Mucosa of descending colon (tissue), 3 donors: ENCODE data around the gene FLT3. TPM values are rescaled to one million over a fixed set of nuclear protein-coding genes. Genes with fewer than 3 reads are reported as not detected.
"Not testable (repeated sequence)": the region's sequence is repeated elsewhere in the genome, so short reads cannot be mapped to it uniquely, and the experiment has no call there.

Experiments used
- ATAC-seq: fragments of 200-7000 bp; cut with Tn5 transposase; one replicate; pipeline ENCODE4 v1.9.1; 2020; ENCODE audit warnings: mild to moderate bottlenecking, moderate library complexity
- DNase-seq, 3 donors: peaks; one replicate each; pipeline ENCODE4 v3.0.0-alpha.2; 2020
- H3K36me3 ChIP-seq: fragments of 200-600 bp; one replicate; pipeline ENCODE4 v1.8.0; 2021; ENCODE audit warnings: low read depth, mild to moderate bottlenecking
- H3K4me1 ChIP-seq: fragments of 200-600 bp; one replicate; pipeline ENCODE4 v1.8.0; 2021; ENCODE audit warnings: low read depth, mild to moderate bottlenecking
- H3K4me3 ChIP-seq: fragments of 200-600 bp; one replicate; pipeline ENCODE4 v1.8.0; 2021; ENCODE audit warnings: mild to moderate bottlenecking
- H3K9me3 ChIP-seq: fragments of 200-600 bp; one replicate; pipeline ENCODE4 v1.8.0; 2021; ENCODE audit warnings: mild to moderate bottlenecking
- intact Hi-C, 2 donors: fragments of 100-400 bp; cut with DNase I in 1 of 2; cut with micrococcal nuclease in 1 of 2; formaldehyde crosslinking; loops; one replicate each; pipeline versions ENCODE4 v1.11.0 to v1.11.1; 2022; cut with DNase I, micrococcal nuclease
- total RNA-seq, 3 donors: library from RNA; stranded (reverse); fragmentation: NEBNext Ultra II Directional in 2 of 3; extraction: Animal tissue kit (Norgen Biotek cat#: 25700) in 2 of 3; gene quantifications; one replicate each; pipeline versions ENCODE4 v1.2.1 to v1.2.4, GENCODE V29; 2021 to 2023
- TF ChIP-seq, protein P1 (sequence below): fragments of 200-600 bp; IDR thresholded peaks from one replicate; pipeline ENCODE4 v1.8.0; 2022; ENCODE audit warnings: antibody characterized with exemption, mild to moderate bottlenecking
- donor health status: DM: no; HTN: no; CAD: no; lungs with moderate emphysema.
- donor health status: DM: no; HTN: no; CAD: no.
- donor health status: DM: no; HTN: yes; CAD: no.

FLT3 gene
- total RNA-seq, 3 donors from 2014 or later = 0.09 to 0.51 (median 0.41) TPM

DNA sequence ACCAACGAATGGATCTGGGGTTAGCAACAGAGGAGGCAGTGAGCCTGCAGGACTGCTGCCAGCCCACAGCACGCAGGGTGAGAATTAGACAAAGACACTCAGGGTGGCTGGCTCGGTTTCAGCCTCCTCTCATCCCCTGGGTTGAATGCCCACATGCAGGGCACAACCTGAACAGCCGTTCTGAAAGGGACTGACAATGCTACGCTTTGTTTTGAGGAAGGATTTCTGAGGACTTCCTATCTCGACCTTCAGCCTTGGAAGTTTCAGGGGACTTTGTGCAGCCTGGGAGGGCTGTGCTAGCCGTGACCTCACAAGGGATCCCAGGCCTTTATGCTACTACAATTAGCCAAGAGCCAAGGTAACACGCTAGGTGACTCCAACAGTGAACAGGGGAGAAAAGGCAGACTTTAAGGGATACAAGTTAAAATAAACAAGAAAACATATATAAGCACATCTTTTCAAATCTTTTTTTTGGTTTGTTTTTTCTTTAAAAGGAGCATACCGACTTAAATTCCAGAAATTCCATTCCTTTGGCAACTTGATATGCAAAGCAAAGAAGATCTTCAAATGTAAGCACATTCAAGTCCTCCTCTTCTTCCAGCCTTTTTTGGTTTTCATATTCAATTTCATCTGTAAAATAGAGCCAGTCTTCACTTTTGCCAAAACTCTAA lies 77.4 kb downstream of the FLT3 start:
- Histone ChIP-seq H3K9me3 (no peaks in the 10 kb centered on the region), H3K4me3 (no peak overlapping the region), H3K4me1 (no peaks in the 10 kb centered on the region), H3K36me3 (no peaks in the 10 kb centered on the region)
- no peak for ATAC-seq
- intact Hi-C loops = no loop called here
- no peak for DNase-seq
- TF ChIP-seq, protein P1, sequence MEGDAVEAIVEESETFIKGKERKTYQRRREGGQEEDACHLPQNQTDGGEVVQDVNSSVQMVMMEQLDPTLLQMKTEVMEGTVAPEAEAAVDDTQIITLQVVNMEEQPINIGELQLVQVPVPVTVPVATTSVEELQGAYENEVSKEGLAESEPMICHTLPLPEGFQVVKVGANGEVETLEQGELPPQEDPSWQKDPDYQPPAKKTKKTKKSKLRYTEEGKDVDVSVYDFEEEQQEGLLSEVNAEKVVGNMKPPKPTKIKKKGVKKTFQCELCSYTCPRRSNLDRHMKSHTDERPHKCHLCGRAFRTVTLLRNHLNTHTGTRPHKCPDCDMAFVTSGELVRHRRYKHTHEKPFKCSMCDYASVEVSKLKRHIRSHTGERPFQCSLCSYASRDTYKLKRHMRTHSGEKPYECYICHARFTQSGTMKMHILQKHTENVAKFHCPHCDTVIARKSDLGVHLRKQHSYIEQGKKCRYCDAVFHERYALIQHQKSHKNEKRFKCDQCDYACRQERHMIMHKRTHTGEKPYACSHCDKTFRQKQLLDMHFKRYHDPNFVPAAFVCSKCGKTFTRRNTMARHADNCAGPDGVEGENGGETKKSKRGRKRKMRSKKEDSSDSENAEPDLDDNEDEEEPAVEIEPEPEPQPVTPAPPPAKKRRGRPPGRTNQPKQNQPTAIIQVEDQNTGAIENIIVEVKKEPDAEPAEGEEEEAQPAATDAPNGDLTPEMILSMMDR = no peak

DNA sequence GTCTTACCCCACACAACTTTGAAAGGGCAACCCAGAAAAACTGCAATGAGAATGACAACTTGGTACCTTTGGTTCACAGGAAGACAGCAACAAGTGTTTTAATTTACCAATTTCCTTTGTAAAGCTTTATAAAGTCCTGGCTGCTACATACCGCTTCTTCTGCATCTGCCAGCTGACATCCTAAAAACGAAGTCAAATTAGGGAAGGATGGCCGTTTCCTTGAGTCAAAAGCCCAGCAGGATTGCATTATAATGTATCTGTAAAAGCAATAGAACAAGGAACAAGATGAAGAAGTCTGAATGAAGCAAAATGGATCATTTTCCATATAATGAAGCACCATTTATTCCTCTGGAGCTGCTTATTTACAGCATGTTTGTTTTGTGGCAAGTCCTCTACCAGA lies 86.1 kb downstream of the FLT3 start:
- intact Hi-C loops = no loop called here
- ATAC-seq (no peak), DNase-seq (no peak)
- Histone ChIP-seq H3K4me1 (no peaks in the 10 kb centered on the region), H3K9me3 (no peaks in the 10 kb centered on the region), H3K4me3 (no peak overlapping the region), H3K36me3 (no peaks in the 10 kb centered on the region)
- TF ChIP-seq, protein P1 = no peak

DNA sequence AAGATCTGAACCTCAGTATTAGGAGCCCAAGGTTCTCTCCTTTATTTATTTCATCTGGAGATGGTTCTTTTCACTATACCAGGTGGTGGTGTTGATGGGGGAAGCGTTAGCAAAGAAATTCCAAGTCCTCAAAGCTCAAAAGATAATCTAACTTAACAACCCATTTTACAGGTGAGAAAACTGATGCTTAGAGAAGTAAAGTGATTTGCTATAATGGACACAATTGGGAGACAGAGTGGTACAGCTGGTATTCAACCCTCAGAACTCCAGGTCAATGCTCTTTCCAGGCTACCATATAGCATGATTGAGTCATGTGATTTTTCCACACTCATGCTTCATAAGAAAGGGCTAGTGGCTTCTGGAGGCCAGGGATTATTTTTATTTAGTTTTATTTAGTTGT lies 86.9 kb downstream of the FLT3 start:
- TF ChIP-seq, protein P1 = no peak
- ATAC-seq (no peak), DNase-seq (no peak)
- Histone ChIP-seq H3K4me1 (no peaks in the 10 kb centered on the region), H3K4me3 (no peak overlapping the region), H3K36me3 (no peaks in the 10 kb centered on the region), H3K9me3 (no peaks in the 10 kb centered on the region)
- intact Hi-C loops = no loop called here

DNA sequence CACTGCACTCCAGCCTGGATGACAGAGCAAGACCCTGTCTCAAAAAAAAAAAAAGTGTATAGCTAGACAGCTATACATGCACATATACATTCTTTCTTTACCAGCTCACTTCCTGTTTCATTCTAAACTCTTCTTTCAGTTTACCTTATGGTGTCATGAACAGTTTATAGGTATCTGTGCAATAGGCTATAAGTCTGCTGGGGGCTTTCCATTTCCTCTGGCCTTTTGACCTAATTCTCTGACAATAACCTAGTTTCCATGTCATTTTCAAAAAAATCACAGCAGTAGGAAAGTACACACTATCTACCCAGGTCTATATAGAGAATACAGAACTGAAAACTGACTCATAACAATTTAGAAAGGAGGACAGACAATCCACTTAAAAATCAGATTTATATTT lies 87.5 kb downstream of the FLT3 start:
- ATAC-seq (peak; percentile 10), DNase-seq (no peak)
- Histone ChIP-seq H3K36me3 (no peaks in the 10 kb centered on the region), H3K9me3 (no peaks in the 10 kb centered on the region), H3K4me1 (no peaks in the 10 kb centered on the region), H3K4me3 (no peak overlapping the region)
- TF ChIP-seq, protein P1 = no peak
- intact Hi-C loops = no loop called here

DNA sequence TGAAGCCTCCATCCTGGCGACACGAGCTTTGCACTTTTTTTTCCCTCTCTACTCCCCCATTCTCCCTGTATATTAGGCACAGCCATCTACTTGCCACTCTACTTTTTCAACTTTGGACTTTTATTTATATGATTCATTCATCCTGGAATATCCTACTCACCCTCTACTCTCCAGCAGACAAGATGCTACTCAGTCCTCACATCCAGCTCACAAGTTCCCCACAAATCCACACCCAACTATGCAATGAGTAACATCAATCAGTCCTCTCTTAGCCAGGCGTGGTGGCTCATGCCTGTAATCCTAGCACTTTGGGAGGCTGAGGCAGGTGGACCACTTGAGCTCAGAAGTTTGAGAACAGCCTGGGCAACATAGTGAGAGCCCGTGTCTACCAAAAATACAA lies 88.0 kb downstream of the FLT3 start:
- DNase-seq = no peak
- no peak overlapping the region for H3K4me3 ChIP-seq
- ATAC-seq = no peak
- H3K9me3 ChIP-seq = no peaks in the 10 kb centered on the region
- TF ChIP-seq, protein P1 = no peak
- H3K36me3 ChIP-seq = no peaks in the 10 kb centered on the region
- intact Hi-C loops = no loop called here
- no peaks in the 10 kb centered on the region for H3K4me1 ChIP-seq

DNA sequence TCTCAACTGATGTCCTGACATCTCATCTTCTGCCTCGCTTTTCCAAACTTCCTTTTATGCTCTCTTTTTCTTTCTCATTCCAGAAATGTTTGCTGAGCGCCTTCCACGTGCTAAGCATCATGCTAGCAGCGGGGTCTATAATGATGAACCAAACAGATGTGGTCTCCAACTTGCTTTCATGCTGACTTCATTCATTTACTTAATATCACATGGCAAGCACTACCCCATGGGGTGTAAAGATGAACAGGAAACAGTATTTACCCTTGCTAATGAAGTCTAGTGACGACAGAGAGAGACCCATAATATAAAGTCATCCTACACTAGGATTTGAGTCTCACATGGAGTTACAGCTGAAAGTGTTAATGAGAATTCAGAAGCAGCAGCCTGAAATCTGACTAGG lies 90.3 kb downstream of the FLT3 start:
- TF ChIP-seq, protein P1 = no peak
- Histone ChIP-seq H3K4me1 (no peaks in the 10 kb centered on the region), H3K4me3 (no peak overlapping the region), H3K9me3 (no peaks in the 10 kb centered on the region), H3K36me3 (no peaks in the 10 kb centered on the region)
- intact Hi-C loops = no loop called here
- DNase-seq (no peak), ATAC-seq (no peak)

DNA sequence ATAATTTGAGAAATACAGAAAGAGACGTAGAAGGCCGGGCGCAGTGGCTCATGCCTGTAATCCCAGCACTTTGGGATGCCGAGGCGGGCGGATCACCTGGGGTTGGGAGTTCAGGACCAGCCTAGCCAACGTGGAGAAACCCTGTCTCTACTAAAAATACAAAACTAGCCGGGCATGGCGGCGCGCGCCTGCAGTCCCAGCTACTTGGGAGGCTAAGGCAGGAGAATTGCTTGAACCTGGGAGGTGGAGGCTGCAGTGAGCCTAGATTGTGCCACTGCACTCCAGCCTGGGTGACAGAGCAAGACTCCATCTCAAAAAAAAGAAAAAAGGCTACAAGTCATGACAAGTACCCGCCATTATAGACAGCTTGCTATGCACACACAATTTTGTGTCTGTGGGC lies 95.4 kb downstream of the FLT3 start:
- ATAC-seq, DNase-seq, H3K4me1 ChIP-seq, H3K9me3 ChIP-seq, intact Hi-C loops, H3K4me3 ChIP-seq, H3K36me3 ChIP-seq: not testable (repeated sequence)
